ENCODE results near the gene KRT35.

KRT35 gene

GRCh38 chr17:41486316-41486715 lies 5.4 kb upstream of the KRT35 start:
- no peak for DNase-seq

GRCh38 chr17:41484920-41485904 lies 4.3 kb upstream of the KRT35 start:
- DNase-seq, result no peak

GRCh38 chr17:41483991-41484826 lies 3.3 kb upstream of the KRT35 start:
- no peak for DNase-seq

GRCh38 chr17:41483531-41483930 lies 2.6 kb upstream of the KRT35 start:
- no peak for DNase-seq

- DNase-seq, result no peak
Measured at GRCh38 chr17:41480581-41480980, 370 bp downstream of the KRT35 start.

- DNase-seq, result no peak
Measured at GRCh38 chr17:41480136-41480535, 815 bp downstream of the KRT35 start.

GRCh38 chr17:41478237-41478636 lies 2.7 kb downstream of the KRT35 start:
- DNase-seq, result no peak

- no peak for DNase-seq
Measured at GRCh38 chr17:41476866-41477815, 3.8 kb downstream of the KRT35 start.

GRCh38 chr17:41475421-41475820 lies 5.5 kb downstream of the KRT35 start:
- no peak for DNase-seq

GRCh38 chr17:41474863-41475262 lies 6.1 kb downstream of the KRT35 start:
- no peak for DNase-seq

GRCh38 chr17:41468346-41468745 lies 12.6 kb downstream of the KRT35 start:
- DNase-seq, result no peak

- DNase-seq, result no peak
Measured at GRCh38 chr17:41467561-41467960, 13.4 kb downstream of the KRT35 start.

GRCh38 chr17:41466988-41467387 lies 14.0 kb downstream of the KRT35 start, which contains the start of gene KRT32:
Gene KRT32 (minus strand): TSS chr17:41467386. CDS start chr17:41467325, 61 bp downstream.
- no peak for DNase-seq

GRCh38 chr17:41464682-41465081 lies 16.3 kb downstream of the KRT35 start:
- DNase-seq, result no peak

- DNase-seq, result no peak
Measured at GRCh38 chr17:41464173-41464572, 16.8 kb downstream of the KRT35 start.

- no peak for DNase-seq
Measured at GRCh38 chr17:41463746-41464145, 17.2 kb downstream of the KRT35 start.

GRCh38 chr17:41462705-41463104 lies 18.2 kb downstream of the KRT35 start:
- DNase-seq, result no peak

- no peak for DNase-seq
Measured at GRCh38 chr17:41457676-41458075, 23.3 kb downstream of the KRT35 start.

- DNase-seq, result no peak
Measured at GRCh38 chr17:41456204-41456603, 24.7 kb downstream of the KRT35 start.

GRCh38 chr17:41455236-41455635 lies 25.7 kb downstream of the KRT35 start:
- DNase-seq, result no peak

- no peak for DNase-seq
Measured at GRCh38 chr17:41453066-41453465, 27.9 kb downstream of the KRT35 start.

- no peak for DNase-seq
Measured at GRCh38 chr17:41452281-41452680, 28.7 kb downstream of the KRT35 start.
